ENCODE measurements around the gene DCC.

The DCC gene

DNA sequence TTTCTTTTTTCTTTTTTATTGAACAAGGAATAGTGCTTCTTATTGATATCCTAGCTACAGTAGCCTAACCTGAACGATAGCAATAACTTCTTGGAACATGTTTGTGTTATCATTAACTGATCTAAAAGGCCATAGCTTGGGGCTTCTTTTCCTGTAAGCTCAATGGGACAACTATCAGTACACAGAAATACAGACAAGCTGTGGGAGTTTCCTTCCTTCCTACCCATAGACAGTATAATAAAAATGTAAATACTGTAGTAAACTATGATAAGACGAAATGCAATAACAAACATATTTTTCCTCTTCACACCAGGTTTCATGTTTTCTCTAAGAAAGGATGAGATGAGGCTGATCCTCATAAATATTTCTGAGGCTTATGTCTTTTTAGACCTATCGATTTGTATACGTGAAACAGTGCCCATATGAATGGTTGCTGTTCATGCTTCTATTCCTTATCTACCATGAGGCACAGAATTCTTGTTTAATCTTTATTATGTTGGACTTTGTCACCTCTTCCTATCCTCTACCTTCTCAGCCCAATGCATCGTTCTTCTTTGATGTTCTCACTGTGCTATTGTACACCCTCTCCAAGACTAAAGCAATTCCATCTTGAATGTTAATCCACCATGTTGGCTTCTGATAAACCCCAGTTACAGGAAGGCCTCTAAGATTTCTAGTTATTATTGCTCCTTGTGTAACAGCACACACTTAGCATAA lies 361.4 kb downstream of the DCC start:
- no peak overlapping the region for H3K4me3 ChIP-seq (ENCODE audit: low read depth, low read length)
- TF ChIP-seq, protein P1, sequence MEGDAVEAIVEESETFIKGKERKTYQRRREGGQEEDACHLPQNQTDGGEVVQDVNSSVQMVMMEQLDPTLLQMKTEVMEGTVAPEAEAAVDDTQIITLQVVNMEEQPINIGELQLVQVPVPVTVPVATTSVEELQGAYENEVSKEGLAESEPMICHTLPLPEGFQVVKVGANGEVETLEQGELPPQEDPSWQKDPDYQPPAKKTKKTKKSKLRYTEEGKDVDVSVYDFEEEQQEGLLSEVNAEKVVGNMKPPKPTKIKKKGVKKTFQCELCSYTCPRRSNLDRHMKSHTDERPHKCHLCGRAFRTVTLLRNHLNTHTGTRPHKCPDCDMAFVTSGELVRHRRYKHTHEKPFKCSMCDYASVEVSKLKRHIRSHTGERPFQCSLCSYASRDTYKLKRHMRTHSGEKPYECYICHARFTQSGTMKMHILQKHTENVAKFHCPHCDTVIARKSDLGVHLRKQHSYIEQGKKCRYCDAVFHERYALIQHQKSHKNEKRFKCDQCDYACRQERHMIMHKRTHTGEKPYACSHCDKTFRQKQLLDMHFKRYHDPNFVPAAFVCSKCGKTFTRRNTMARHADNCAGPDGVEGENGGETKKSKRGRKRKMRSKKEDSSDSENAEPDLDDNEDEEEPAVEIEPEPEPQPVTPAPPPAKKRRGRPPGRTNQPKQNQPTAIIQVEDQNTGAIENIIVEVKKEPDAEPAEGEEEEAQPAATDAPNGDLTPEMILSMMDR (IDR thresholded peaks at IDR 0.05; ENCODE audit: borderline replicate concordance, insufficient read depth, low read depth, low read length) = no peak

- H3K4me3 ChIP-seq (ENCODE audit: low read depth, low read length) = no peak overlapping the region
- TF ChIP-seq, protein P1 (IDR thresholded peaks at IDR 0.05; ENCODE audit: borderline replicate concordance, insufficient read depth, low read depth, low read length) = no peak
Observed at GRCh38 chr18:52715421-52715820, 375.4 kb downstream of the DCC start.

GRCh38 chr18:52715991-52716390 lies 376.0 kb downstream of the DCC start:
- TF ChIP-seq, protein P1 (IDR thresholded peaks at IDR 0.05; ENCODE audit: borderline replicate concordance, insufficient read depth, low read depth, low read length) = no peak
- H3K4me3 ChIP-seq (ENCODE audit: low read depth, low read length) = no peak overlapping the region

GRCh38 chr18:52716973-52717372 lies 377.0 kb downstream of the DCC start:
- no peak overlapping the region for H3K4me3 ChIP-seq (ENCODE audit: low read depth, low read length)
- TF ChIP-seq, protein P1 (IDR thresholded peaks at IDR 0.05; ENCODE audit: borderline replicate concordance, insufficient read depth, low read depth, low read length) = no peak

GRCh38 chr18:52722904-52723303 lies 382.9 kb downstream of the DCC start:
- TF ChIP-seq, protein P1 (IDR thresholded peaks at IDR 0.05; ENCODE audit: borderline replicate concordance, insufficient read depth, low read depth, low read length) = no peak
- no peak overlapping the region for H3K4me3 ChIP-seq (ENCODE audit: low read depth, low read length)

GRCh38 chr18:52723550-52723970 lies 383.6 kb downstream of the DCC start:
- TF ChIP-seq, protein P1 (IDR thresholded peaks at IDR 0.05; ENCODE audit: borderline replicate concordance, insufficient read depth, low read depth, low read length) = no peak
- H3K4me3 ChIP-seq (ENCODE audit: low read depth, low read length) = no peak overlapping the region

- H3K4me3 ChIP-seq (ENCODE audit: low read depth, low read length) = no peak overlapping the region
- TF ChIP-seq, protein P1 (IDR thresholded peaks at IDR 0.05; ENCODE audit: borderline replicate concordance, insufficient read depth, low read depth, low read length) = no peak
Observed at GRCh38 chr18:52730972-52731619, 391.1 kb downstream of the DCC start.
